NCI-H1694 treated with DMSO at 0.1 percent for 48 hours (cell line): ENCODE data around the gene RGS9.
"Not testable (repeated sequence)": the region's sequence is repeated elsewhere in the genome, so short reads cannot be mapped to it uniquely, and the experiment has no call there.

Experiments used
- DNase-seq: peaks from one replicate; lab custom pipeline; 2025; lab: John Stamatoyannopoulos, UW

RGS9 gene

DNA sequence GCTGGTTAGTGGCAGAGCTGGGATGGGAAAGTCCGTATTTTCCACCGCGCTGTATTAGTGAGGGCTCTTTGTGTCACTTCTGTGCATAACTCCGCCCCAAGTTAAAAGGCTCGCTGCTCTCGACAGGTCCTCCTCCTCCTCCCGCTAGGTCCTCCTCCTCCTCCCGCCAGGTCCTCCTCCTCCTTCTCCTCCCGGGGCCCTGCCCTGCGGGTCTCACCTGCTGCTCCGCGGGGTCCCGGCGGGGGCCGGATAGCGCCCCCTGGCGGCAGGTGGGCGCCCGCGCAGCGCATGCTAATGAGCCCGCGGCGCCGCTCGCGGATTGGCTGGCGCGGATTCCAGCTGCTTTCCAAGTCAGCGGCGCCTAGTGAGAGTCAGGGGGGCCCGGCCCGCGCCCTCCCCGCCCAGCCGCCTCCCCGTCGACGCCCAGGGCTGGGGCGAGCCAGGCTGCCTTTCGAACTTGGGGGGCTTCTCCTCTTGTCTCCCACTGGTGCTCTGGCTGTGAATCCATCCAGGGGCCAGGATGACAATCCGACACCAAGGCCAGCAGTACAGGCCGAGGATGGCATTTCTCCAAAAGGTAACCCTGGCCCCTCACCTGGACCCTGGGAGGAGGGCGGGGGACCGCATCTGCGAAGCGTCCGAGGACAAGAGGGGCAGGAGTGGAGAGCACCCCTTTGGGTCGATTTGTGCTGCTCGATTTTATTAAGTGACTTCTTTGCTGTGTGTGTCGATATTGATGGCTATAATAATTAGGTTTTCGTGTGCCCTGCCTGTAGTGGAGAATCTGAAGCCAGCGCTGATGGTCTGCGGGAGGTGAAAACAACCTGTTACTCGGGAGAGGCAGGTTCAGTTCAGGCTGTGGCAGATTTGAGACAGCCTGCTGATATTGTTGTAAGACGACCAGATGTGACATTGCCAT lies at the start of gene RGS9:
Gene RGS9 (plus strand): TSS at position 350 of the 919 bp plus-strand sequence. CDS start 171 bp downstream, at position 521.
- DNase-seq: peak; percentile 63

DNA sequence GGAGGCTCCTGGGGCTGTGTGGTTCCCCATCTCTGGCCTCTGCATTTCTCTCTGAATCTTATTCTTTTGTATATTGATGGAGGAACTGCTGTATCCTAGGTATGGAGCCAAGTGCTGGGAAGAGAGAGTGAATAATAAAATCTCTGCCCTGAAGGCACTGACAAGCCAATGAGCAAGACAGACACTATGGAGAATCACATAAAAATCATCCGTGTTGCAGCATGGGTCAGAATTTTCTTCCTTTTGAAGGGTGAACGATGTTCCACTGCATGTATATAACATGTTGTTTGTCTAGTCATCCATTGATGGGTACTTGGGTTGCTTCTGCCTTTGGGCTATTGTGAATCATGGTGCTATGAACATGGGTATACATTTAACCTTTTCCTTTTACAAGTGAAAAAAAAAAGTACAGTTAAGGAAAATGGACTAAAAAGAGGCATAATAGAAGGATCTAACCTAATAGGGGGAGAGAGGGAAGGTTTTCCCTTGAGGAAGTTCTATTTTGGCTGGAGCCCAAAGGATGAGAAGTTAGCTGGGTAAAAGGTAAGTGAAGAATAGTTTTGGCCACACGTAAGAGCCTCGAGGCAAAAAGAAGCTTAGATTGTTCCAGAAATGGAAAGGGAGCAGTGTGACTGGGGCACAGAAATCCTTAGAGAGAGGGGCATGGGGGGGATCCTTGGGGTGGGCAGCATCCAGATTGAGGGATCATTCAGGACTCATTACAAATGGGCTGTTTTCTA lies 48.4 kb upstream of the RGS9 start:
- no peak for DNase-seq

- no peak for DNase-seq
These were observed 44.9 kb upstream of the RGS9 start for GRCh38 chr17:65092262-65092661.

GRCh38 chr17:65092721-65093356 lies 44.3 kb upstream of the RGS9 start:
- not testable (repeated sequence) for DNase-seq

- no peak for DNase-seq
These were observed 43.2 kb upstream of the RGS9 start for GRCh38 chr17:65093930-65094329.

DNA sequence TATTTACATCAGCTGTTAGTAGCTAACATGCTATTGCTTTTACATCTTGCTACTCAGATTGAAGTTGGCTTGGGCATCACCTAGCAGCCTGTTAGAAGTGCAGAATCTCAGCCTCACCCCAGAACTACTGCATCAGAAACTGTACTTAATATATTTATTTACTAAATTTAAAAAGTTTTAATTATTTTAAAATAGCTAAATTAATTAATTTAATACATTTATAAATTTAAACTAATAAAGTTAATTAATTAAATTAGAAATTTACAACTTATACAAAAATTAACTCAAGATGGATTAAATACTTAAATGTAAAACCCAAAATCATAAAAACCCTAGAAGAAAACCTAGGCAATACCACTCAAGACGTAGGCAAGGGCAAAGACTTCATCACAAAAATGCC lies 41.7 kb upstream of the RGS9 start:
- DNase-seq: no peak

- DNase-seq: not testable (repeated sequence)
These were observed 40.8 kb upstream of the RGS9 start for GRCh38 chr17:65096382-65096781.

GRCh38 chr17:65097110-65097509 lies 40.1 kb upstream of the RGS9 start:
- no peak for DNase-seq

DNA sequence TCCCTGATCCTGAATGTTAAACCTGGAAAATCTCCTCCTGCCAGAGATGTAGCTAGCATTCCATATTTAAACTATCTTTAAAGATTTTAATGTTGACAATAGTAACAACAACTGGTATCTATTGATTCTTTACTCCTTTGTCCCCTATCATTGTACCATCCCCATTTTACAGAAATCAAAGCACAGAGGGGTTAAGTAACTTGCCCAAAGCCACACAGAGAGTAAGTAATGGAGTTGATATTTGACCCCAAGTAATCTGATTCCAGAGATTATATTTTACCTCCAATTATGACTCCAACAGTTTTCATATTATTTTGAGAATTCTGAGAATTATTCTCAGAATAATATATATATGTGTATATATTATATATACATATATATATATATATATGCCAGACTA lies 37.7 kb upstream of the RGS9 start:
- DNase-seq: no peak

GRCh38 chr17:65099941-65100315 lies 37.2 kb upstream of the RGS9 start:
- no peak for DNase-seq

- DNase-seq: peak; percentile 64
These were observed 36.6 kb upstream of the RGS9 start for GRCh38 chr17:65100316-65101140.

DNA sequence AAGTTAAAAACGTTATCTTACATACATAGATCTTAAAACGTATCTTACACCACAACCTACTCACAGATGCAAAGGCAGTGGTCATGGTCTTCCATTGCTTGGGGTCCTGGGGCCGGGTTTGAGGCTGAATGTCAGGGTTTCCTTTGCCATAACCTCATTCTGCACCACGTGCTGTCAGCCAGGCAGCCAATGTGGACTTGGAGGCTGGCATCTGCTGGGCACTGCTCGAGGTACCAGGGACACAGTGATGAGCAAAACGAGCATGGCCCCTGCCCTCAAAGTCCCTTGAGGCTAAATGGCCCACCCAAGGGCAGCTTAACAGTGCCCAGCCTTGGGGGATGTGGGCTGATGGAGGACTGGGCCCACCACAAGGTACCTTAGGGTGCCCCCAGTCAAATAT lies 35.8 kb upstream of the RGS9 start:
- DNase-seq: no peak

DNA sequence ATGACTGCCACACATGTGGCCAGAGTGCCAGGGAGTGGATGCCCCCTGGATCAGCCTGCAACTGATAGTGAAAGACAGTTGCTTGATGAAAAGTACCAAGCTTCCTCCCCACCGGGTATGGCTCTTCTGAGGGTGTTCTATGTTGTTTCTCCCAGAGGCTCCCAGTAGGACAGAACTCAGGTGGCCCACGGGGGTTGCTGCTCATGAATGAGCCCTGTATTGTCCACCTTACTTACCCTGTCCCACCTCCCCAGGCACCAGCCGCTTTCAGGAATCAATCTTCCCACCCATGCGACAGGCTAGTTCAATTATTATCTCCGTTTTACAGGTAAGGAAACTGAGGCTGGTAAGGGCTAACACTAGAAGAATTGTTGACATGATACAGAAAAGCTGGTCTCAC lies 34.9 kb upstream of the RGS9 start:
- no peak for DNase-seq

GRCh38 chr17:65102788-65103187 lies 34.4 kb upstream of the RGS9 start:
- DNase-seq: no peak

GRCh38 chr17:65103431-65103830 lies 33.7 kb upstream of the RGS9 start:
- DNase-seq: no peak

- no peak for DNase-seq
These were observed 33.3 kb upstream of the RGS9 start for GRCh38 chr17:65103896-65104295.

- DNase-seq: no peak
These were observed 32.6 kb upstream of the RGS9 start for GRCh38 chr17:65104541-65104940.

- DNase-seq: no peak
These were observed 32.2 kb upstream of the RGS9 start for GRCh38 chr17:65104973-65105372.

- no peak for DNase-seq
These were observed 29.0 kb upstream of the RGS9 start for GRCh38 chr17:65108152-65108551.

DNA sequence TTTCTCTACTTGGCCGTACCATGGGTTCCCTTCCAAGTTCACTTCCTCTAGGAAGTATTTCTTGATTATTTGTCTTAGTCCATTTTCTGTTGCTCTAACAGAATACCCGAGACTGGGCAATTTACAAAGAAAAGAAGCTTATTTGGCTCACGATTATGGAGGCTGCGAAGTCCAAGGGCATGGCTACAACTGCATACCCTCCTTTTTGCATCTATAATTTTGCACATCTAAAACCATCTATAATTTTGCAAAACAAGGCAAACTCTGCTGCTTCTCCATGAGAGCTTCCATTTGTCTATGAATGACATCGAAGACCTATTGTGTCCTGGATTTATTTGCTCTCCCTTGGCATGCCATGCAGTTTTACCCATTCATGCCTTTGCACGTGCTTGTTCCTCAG lies 27.6 kb upstream of the RGS9 start:
- no peak for DNase-seq

DNA sequence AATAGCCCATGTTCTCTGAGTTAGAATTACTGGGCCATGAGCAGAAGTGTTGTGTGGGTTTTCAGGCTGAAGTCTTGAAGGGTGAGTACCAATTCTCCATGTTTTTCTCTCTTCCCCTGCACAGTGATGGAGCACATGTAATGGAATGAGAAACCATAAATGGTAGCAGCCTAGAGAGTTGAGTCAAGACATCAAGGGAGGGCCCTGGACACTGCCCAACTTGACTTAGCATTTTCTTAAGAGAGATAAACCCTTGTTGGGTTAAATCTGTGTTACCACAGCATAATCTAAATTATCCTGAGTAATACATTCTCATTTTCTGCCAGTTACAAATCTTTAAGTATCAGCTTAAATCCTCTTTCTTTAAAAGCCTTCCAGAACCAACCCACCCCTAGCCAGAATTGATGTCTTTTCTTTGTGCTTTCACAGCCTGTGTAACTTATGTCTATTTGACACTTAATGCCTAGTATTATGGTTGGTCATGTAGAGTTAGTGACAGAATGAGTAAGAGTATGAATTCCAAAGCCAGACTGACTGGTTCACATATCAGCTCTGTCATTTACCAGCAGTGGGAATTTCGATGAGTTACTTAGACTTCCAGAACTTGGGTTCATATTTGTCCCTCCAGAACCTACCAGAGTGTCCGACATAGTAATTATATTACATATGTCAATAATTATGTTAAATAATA lies 27.0 kb upstream of the RGS9 start:
- DNase-seq: no peak
